HG03139 (cell line): ENCODE results near the gene SNX8.

Source experiments
- ATAC-seq: cut with Tn5 transposase; IDR thresholded peaks from one replicate; pipeline ENCODE4 v1.9.1; 2021; ENCODE audit not compliant: unreplicated experiment

Gene SNX8

DNA sequence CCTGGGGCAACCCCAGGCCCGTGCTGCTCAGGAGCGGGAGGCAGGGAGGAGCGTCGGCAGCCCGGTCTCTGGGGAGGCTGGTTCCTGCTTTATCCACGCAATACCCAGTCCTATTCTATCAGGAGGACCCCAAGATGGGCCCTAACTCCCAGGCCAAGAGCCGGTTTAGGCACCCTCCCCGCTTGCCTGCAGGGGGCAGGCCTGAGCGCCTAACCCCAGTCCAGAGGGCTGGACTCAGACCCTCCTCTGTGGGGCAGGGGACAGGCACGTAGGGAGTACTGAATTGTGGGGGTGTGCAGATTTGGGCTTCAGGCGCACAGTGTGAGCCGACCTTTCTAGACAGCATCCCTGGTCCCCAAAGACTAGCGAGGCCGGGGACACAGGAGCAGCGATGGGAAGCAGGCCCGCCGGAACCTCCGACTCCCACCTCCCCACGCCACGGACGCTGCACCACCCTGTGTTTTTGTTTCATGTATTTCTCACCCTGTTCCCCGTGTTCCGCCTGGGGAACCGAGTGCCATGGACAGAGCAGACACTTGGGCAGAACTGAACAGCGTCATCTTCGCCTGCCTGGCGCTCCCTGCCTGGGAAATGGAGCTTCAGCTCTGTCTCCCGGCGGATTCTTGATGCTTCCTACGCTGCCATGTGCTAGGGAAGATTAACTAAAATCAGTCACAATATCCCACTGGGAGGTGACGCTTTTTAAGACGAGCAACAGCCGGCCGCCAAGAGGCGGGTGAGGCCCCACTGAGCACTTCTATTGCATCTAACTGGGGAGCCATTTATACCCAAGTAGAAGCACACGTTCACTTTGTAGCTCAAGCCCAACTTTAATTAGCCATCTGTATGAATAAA lies 66.9 kb downstream of the SNX8 start:
- no peak for ATAC-seq

- no peak for ATAC-seq
These were observed 68.2 kb downstream of the SNX8 start for GRCh38 chr7:2245883-2246675.

GRCh38 chr7:2244404-2244995 lies 69.7 kb downstream of the SNX8 start:
- no peak for ATAC-seq

- no peak for ATAC-seq
These were observed 70.8 kb downstream of the SNX8 start for GRCh38 chr7:2243458-2243857.

- no peak for ATAC-seq
These were observed 71.5 kb downstream of the SNX8 start for GRCh38 chr7:2242541-2243429.

GRCh38 chr7:2241580-2242540 lies 72.4 kb downstream of the SNX8 start, which contains the start of the genes MRM2 and NUDT1:
MRM2 (minus strand) TSS chr7:2242205; CDS start chr7:2242169, 36 bp downstream.
NUDT1 (plus strand) TSS chr7:2242226; CDS start chr7:2244575, 2,349 bp downstream.
- ATAC-seq: peak; percentile 57

DNA sequence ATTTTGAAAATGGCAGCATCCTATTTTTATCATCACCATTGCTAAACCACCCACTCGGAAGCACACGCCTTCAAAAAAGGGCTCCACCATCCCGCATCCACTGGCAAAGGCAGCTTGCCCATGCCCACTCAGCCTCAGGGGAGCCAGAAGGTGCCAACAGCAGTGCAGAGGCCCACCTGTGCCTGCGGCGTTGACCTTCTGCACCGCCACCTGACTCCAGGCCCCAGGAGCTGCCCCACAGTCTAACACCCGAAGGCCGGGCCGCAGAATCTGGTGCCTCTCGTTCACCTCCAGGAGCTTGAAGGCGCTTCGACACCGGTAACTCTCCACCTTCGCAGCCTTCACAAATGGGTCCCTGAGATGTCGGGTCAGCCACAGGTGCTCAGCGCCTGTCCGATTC lies 75.0 kb downstream of the SNX8 start:
- no peak for ATAC-seq

GRCh38 chr7:2237109-2237602 lies 77.1 kb downstream of the SNX8 start:
- ATAC-seq: no peak

- ATAC-seq: no peak
These were observed 80.3 kb downstream of the SNX8 start for GRCh38 chr7:2233926-2234325.

- ATAC-seq: peak; percentile 55
These were observed 81.3 kb downstream of the SNX8 start, which contains the start of gene MAD1L1 for GRCh38 chr7:2232766-2233520. MAD1L1 (minus strand) TSS chr7:2232945; CDS start chr7:2230133, 2,812 bp downstream.

- ATAC-seq: peak; percentile 16
These were observed 82.1 kb downstream of the SNX8 start for GRCh38 chr7:2231992-2232765.

GRCh38 chr7:2230882-2231281 lies 83.4 kb downstream of the SNX8 start:
- no peak for ATAC-seq

- no peak for ATAC-seq
These were observed 84.0 kb downstream of the SNX8 start for GRCh38 chr7:2230226-2230625.

DNA sequence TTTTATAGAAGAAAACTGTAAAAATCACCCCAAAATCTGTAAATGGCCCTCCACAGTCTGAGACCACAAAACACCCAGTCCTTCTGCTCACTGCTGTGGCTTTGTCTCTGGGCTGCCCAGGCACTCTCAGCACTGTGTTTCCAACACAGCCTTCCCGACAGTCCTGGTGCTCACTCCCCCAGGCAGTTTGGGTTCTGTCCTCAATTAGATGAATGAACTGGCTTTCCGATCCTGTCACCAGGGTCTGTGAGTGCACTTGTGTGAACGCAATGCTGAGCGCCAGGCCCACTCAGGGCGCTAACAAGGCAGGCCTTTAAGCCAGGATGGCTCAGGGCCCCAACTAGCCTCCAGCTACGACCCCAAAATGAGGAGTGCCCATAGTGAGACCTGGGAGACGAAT lies 84.8 kb downstream of the SNX8 start:
- no peak for ATAC-seq

DNA sequence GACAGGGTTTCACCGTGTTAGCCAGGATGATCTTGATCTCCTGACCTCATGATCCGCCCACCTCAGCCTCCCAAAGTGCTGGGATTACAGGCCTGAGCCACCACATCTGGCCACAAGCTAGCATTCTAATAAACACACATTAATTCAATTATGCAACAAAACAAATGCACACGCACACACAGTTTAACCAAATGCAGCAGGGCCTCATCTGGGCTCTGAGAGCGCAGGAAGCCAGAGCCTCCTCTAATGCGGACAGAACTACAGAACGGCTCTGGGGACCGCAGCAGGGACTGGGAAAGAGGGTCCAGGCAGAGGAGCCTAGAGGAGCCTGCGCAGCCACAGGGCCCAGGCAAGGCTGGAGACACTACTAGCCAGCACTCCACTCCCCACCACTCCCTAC lies 85.3 kb downstream of the SNX8 start:
- no peak for ATAC-seq

DNA sequence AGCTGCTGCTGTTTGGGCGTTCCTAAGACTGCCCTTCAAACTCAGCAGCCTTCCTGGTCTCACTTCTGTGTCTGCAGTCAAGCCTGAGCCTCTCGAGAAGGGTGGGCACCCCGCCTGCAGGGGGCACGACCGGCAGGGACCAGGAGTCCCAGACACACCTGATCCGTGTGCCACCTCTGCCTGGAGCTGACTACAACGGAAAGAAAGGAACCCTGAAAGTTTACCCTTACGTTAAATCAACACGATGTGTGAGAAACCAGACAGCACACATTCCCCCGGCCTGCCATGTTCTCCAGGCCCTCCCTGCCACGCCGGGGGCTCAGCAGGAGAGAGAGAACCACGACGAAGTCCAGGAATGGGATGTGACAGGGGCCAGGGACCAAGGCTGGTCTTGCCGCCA lies 86.5 kb downstream of the SNX8 start:
- no peak for ATAC-seq

DNA sequence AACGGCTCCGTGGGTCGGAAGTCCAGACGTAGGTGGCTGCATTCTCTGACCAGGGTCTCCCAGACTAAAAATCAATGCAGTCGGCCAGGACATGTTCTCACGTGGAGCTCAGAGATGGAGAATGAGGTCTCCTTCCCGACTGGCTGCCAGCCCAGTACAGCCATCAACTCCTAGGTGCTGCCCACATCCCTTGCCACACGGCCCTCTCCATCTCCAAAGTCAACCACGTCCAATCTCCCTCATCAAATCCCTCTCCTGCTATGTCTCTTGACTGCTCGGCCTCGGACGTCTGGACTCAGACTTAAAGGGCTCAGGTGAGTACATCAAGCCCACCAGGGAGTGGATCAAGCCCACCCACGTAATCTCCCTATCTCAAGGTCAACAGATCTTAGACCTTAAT lies 88.4 kb downstream of the SNX8 start:
- no peak for ATAC-seq

- no peak for ATAC-seq
These were observed 88.9 kb downstream of the SNX8 start for GRCh38 chr7:2225336-2225735.
